ENCODE results near the gene WDR88.
"Not testable (repeated sequence)": the region's sequence is repeated elsewhere in the genome, so short reads cannot be mapped to it uniquely, and the experiment has no call there.

The WDR88 gene

DNA sequence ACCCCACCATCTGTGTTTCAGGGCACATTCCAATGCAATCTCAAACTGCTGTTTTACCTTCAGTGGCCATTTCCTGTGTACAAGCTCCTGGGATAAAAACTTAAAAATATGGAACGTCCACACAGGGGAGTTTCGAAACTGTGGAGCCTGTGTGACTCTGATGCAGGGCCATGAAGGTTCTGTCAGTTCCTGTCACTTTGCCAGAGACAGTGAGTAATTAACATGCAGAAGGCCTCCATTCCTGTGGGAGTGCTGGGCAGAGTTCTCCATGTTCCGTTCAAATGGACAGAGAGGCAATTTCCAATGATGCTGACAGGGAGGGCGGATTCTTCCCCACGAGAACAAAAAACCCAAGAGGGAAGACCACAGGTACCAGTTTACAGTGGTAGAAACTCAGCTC lies 24.4 kb downstream of the WDR88 start:
- in situ Hi-C loops (cut with MboI; ENCODE audit: low sequenced_read_pairs, unreplicated experiment) = no loop called here
- DNase-seq (ENCODE audit: low spot score) = no peak
- TF ChIP-seq, protein P1, sequence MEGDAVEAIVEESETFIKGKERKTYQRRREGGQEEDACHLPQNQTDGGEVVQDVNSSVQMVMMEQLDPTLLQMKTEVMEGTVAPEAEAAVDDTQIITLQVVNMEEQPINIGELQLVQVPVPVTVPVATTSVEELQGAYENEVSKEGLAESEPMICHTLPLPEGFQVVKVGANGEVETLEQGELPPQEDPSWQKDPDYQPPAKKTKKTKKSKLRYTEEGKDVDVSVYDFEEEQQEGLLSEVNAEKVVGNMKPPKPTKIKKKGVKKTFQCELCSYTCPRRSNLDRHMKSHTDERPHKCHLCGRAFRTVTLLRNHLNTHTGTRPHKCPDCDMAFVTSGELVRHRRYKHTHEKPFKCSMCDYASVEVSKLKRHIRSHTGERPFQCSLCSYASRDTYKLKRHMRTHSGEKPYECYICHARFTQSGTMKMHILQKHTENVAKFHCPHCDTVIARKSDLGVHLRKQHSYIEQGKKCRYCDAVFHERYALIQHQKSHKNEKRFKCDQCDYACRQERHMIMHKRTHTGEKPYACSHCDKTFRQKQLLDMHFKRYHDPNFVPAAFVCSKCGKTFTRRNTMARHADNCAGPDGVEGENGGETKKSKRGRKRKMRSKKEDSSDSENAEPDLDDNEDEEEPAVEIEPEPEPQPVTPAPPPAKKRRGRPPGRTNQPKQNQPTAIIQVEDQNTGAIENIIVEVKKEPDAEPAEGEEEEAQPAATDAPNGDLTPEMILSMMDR (IDR thresholded peaks at IDR 0.05; ENCODE audit: borderline replicate concordance, control extremely low read depth, extremely low read depth, insufficient read depth, missing control alignments) = no peak

DNA sequence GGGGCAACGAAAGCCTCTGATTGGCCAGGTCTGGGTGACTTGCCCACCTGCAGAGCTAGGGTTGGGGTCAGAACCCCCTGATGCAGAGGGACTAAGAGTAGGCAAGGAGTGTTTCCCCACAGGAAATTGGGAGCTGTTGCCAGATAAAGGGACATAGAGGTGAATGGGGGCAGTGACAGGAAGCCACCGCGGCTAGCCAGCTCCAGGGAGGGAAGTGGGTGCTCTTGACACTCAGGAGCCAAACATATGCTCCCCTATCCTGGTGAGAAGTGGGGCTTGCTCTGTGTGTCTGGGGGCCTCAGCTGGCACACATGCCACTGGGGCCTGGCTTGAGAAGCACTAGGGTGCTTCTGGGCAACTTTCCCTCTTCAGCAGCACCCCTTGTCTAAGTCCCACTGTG lies 26.0 kb downstream of the WDR88 start:
- no peak for DNase-seq (ENCODE audit: low spot score)
- in situ Hi-C loops (cut with MboI; ENCODE audit: low sequenced_read_pairs, unreplicated experiment) = no loop called here
- TF ChIP-seq, protein P1 (IDR thresholded peaks at IDR 0.05; ENCODE audit: borderline replicate concordance, control extremely low read depth, extremely low read depth, insufficient read depth, missing control alignments) = no peak

DNA sequence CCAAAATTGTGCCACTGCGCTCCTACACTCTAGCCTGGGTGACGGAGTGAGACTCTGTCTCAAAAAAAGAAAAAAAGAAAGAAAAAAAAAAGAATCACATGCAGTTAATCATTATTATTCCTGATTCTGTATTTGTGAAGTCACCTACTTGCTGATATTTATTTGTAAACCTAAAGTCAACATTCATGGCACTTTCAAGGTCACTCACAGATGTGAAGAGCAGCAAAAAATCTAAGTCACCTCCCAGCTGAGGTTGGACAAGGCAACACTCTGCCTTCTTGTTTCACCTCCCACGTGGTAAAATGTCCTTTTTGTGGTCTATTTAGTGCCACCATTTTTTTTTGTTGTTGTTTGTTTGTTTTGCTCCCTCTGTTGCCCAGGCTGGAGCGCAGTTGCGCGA lies 26.5 kb downstream of the WDR88 start:
- in situ Hi-C loops (cut with MboI; ENCODE audit: low sequenced_read_pairs, unreplicated experiment) = no loop called here
- no peak for DNase-seq (ENCODE audit: low spot score)
- TF ChIP-seq, protein P1 (IDR thresholded peaks at IDR 0.05; ENCODE audit: borderline replicate concordance, control extremely low read depth, extremely low read depth, insufficient read depth, missing control alignments) = no peak

DNA sequence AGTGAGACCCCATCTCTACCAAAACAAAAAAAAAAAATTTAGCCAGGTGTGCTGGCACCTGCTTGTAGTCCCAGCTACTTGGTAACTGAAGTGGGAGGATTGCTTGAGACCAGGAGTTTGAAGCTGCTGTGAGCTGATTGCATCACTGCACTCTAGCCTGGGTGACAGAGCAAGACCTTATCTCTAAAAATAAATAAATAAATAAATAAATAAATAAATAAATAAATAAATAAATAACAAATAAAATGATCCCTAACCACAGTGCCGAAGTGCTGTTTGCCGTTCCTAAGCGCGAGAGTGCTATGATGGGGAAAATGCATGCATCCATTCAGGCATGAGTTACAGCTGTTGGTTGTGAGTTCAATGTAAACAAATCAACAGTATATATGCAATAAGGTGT lies 27.2 kb downstream of the WDR88 start:
- no peak for DNase-seq (ENCODE audit: low spot score)
- in situ Hi-C loops (cut with MboI; ENCODE audit: low sequenced_read_pairs, unreplicated experiment) = no loop called here
- TF ChIP-seq, protein P1 (IDR thresholded peaks at IDR 0.05; ENCODE audit: borderline replicate concordance, control extremely low read depth, extremely low read depth, insufficient read depth, missing control alignments) = no peak

DNA sequence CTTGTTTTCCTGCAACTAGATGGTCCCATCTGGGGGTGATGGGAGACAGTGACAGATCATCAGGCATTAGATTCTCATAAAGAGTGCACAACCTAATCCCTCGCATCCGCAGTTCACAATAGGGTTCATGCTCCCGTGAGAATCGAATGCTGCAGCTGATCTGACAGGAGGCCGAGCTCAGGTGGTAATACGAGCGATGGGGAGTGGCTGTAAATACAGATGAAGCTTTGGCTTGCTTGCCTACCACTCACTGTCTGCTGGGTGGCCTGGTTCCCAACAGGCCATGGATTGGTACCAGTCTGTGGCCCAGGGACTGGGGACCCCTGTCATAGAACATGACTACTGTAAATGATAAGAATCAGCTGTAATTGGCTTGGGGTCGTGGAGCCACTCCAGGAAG lies 28.0 kb downstream of the WDR88 start:
- TF ChIP-seq, protein P1 (IDR thresholded peaks at IDR 0.05; ENCODE audit: borderline replicate concordance, control extremely low read depth, extremely low read depth, insufficient read depth, missing control alignments) = no peak
- DNase-seq (ENCODE audit: low spot score) = no peak
- in situ Hi-C loops (cut with MboI; ENCODE audit: low sequenced_read_pairs, unreplicated experiment) = no loop called here

DNA sequence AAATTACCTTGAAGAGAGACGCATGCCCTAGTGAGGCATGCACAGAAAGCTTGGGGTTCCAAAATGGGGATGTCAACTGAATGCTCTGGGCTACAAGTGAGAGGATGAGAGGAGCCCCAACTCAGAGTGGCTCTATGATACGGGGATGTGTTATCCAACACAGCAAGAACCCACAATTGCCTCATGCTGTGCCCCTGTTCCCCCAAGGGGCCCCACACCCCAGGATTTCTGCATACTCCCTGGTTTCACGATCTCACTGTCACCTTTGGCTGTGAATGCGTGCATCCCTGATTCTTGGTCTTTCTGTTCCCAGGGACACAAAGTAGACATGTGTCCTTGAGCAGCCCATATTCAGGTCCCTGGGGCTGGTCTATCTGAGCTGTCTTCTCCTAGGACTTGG lies 29.3 kb downstream of the WDR88 start:
- no peak for DNase-seq (ENCODE audit: low spot score)
- TF ChIP-seq, protein P1 (IDR thresholded peaks at IDR 0.05; ENCODE audit: borderline replicate concordance, control extremely low read depth, extremely low read depth, insufficient read depth, missing control alignments) = no peak
- in situ Hi-C loops (cut with MboI; ENCODE audit: low sequenced_read_pairs, unreplicated experiment) = no loop called here

DNA sequence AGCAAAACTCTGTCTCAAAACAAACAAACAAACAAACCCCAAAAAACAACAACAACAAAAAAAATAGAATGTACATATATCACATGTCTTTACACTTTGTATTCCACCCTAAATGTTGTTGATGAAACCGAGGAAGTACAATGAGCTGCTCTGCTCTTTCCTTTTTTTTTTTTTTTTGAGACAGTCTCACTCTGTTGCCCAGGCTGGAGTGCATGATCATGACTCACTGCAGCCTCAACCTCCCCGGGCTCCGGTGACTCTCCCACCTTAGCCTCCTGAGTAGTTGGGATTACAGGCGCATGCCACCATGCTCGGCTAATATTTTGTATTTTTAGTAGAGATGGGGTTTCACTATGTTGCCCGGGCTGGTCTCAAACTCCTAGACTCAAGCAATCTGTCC lies 31.6 kb downstream of the WDR88 start:
- DNase-seq (ENCODE audit: low spot score) = no peak
- TF ChIP-seq, protein P1 (IDR thresholded peaks at IDR 0.05; ENCODE audit: borderline replicate concordance, control extremely low read depth, extremely low read depth, insufficient read depth, missing control alignments) = no peak
- in situ Hi-C loops (cut with MboI; ENCODE audit: low sequenced_read_pairs, unreplicated experiment) = no loop called here

DNA sequence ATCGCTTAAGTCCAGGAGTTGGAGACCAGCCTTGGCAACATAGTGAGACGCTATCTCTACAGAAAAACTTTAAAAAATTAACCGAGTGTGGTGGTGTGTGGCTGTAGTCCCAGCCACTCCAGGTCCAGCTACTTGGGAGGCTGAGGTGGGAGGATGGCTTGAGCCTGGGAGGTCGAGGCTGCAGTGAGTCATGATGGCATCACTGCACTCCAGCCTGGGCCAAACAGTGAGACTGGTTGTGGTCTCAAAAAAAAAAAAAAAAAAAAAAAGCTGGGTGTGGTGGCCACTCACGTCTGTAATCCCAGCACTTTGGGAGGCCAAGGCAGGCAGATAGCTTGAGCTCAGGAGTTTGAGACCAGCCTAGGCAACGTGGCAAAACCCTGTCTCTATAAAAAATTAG lies 34.1 kb downstream of the WDR88 start:
- in situ Hi-C loops (cut with MboI; ENCODE audit: low sequenced_read_pairs, unreplicated experiment); DNase-seq (ENCODE audit: low spot score): not testable (repeated sequence)
